GM23338 (cell line): Measurements from ENCODE around the gene LEKR1. TPM values are rescaled to one million over a fixed set of nuclear protein-coding genes. Genes with fewer than 3 reads are reported as not detected.

Experiments
- ATAC-seq: fragments of 200-7000 bp; cut with Tn5 transposase; 3 replicates; pipeline ENCODE4 v1.9.1; 2020
- DNase-seq: peaks from one replicate; pipeline ENCODE4 v3.0.0-alpha.2; 2015; ENCODE audit warnings: low spot score
- H2AFZ ChIP-seq: fragments of 200-600 bp; sonication (generic); 2 replicates; pipeline ENCODE4 v1.8.0; 2016; ENCODE audit warnings: antibody characterized with exemption, mild to moderate bottlenecking, moderate library complexity
- H3F3A ChIP-seq: fragments of 200-600 bp; sonication (generic); replicated peaks from 2 replicates; pipeline ENCODE4 v1.8.0; 2017; ENCODE audit warnings: antibody characterized with exemption, mixed run types, low read depth
- H3K27ac ChIP-seq: fragments of 200-600 bp; sonication (generic); 2 replicates; pipeline ENCODE4 v1.6.1; 2016; ENCODE audit warnings: low read depth
- H3K27me3 ChIP-seq: fragments of 200-600 bp; sonication (generic); 2 replicates; pipeline ENCODE4 v1.8.0; 2016; ENCODE audit warnings: mild to moderate bottlenecking, mixed run types, moderate library complexity; ENCODE audit not compliant: insufficient read depth
- H3K36me3 ChIP-seq: fragments of 200-600 bp; sonication (generic); 2 replicates; pipeline ENCODE4 v1.8.0; 2016; ENCODE audit warnings: mild to moderate bottlenecking; ENCODE audit not compliant: insufficient read depth
- H3K4me1 ChIP-seq: fragments of 200-600 bp; sonication (generic); 2 replicates; pipeline ENCODE4 v1.8.0; 2016; ENCODE audit warnings: mild to moderate bottlenecking, moderate library complexity; ENCODE audit not compliant: insufficient read depth
- H3K4me2 ChIP-seq: fragments of 200-600 bp; sonication (generic); 2 replicates; pipeline ENCODE4 v1.7.1; 2017; ENCODE audit warnings: mixed run types
- H3K4me3 ChIP-seq: fragments of 200-600 bp; sonication (generic); 2 replicates; pipeline ENCODE4 v1.6.1; 2016; ENCODE audit warnings: mixed run types
- H3K79me2 ChIP-seq: fragments of 200-600 bp; sonication (generic); replicated peaks from 2 replicates; pipeline ENCODE4 v1.8.0; 2017; ENCODE audit warnings: mild to moderate bottlenecking; ENCODE audit not compliant: insufficient read depth
- H3K9me2 ChIP-seq: fragments of 200-600 bp; sonication (generic); 2 replicates; pipeline ENCODE4 v1.8.0; 2017; ENCODE audit not compliant: insufficient read depth
- H4K20me1 ChIP-seq: fragments of 200-600 bp; sonication (generic); replicated peaks from 2 replicates; pipeline ENCODE4 v1.8.0; 2017; ENCODE audit warnings: mild to moderate bottlenecking; ENCODE audit not compliant: insufficient read depth
- H3K27ac Mint-ChIP-seq: 2 replicates; pipeline ENCODE4 v1.8.0; 2020; ENCODE audit warnings: inconsistent platforms, mild to moderate bottlenecking, moderate library complexity, mixed read lengths
- H3K27me3 Mint-ChIP-seq: 3 replicates; pipeline ENCODE4 v1.8.0; 2022; ENCODE audit warnings: low read depth, mild to moderate bottlenecking, moderate library complexity, mixed read lengths, inconsistent platforms; ENCODE audit not compliant: insufficient read depth, poor library complexity
- H3K36me3 Mint-ChIP-seq: 3 replicates; pipeline ENCODE4 v1.8.0; 2021; ENCODE audit warnings: low read depth, mild to moderate bottlenecking, inconsistent platforms, moderate library complexity, mixed read lengths
- H3K4me1 Mint-ChIP-seq: 3 replicates; pipeline ENCODE4 v1.8.0; 2020; ENCODE audit warnings: mild to moderate bottlenecking, inconsistent platforms, mixed read lengths
- H3K4me3 Mint-ChIP-seq: 3 replicates; pipeline ENCODE4 v1.8.0; 2021; ENCODE audit warnings: moderate library complexity, mild to moderate bottlenecking, inconsistent platforms, mixed read lengths
- H3K9me3 Mint-ChIP-seq: 3 replicates; pipeline ENCODE4 v1.8.0; 2020; ENCODE audit warnings: moderate library complexity, mild to moderate bottlenecking, inconsistent platforms, mixed read lengths
- EZH2 ChIP-seq: fragments of 200-600 bp; sonication (generic); IDR thresholded peaks from one replicate; pipeline ENCODE4 v1.8.0; 2017; ENCODE audit warnings: antibody characterized with exemption, mild to moderate bottlenecking, low read depth; ENCODE audit not compliant: unreplicated experiment
- EZH2phosphoT487 ChIP-seq: fragments of 200-600 bp; sonication (generic); IDR thresholded peaks from one replicate; pipeline ENCODE4 v1.8.1; 2018; ENCODE audit warnings: antibody characterized with exemption; ENCODE audit not compliant: unreplicated experiment
- ZNF114 ChIP-seq: fragments of 250-450 bp; sonication (Bioruptor Pico); IDR thresholded peaks from 2 replicates; pipeline ENCODE4 v1.5.0; 2020; ENCODE audit warnings: mild to moderate bottlenecking, moderate library complexity
- ZNF331 ChIP-seq: fragments of 250-450 bp; sonication (Bioruptor Pico); IDR thresholded peaks from 2 replicates; pipeline ENCODE4 v1.5.0; 2020; ENCODE audit warnings: low read depth, mild to moderate bottlenecking, moderate library complexity
- polyA plus RNA-seq: library from polyadenylated mRNA; unstranded; fragments of >200 nt; fragmentation: Nextera tagmentation; extraction: Ambion mirVana; gene quantifications from 2 replicates; pipeline ENCODE4 v1.2.1, GENCODE V29; 2016
- total RNA-seq: library from RNA; depleted of rRNA; stranded (reverse); fragments of >200 nt; shearing (Covaris generic); gene quantifications from 2 replicates; pipeline ENCODE4 v1.2.3, GENCODE V29; 2014
- TF ChIP-seq, protein P1 (sequence below): fragments of 250-450 bp; sonication (Bioruptor Pico); IDR thresholded peaks from 2 replicates; pipeline ENCODE4 v1.5.0; 2020; ENCODE audit warnings: mild to moderate bottlenecking, moderate library complexity
- TF ChIP-seq, protein P2 (sequence below), 2 experiments: fragments of 200-600 bp in 1 of 2; sonication (generic) in 1 of 2; conservative IDR thresholded peaks; 2 replicates each; pipeline versions ENCODE4 v1.5.1 to v1.6.1; 2016 to 2017; ENCODE audit warnings: antibody characterized with exemption in 2 of 2, low read depth in 2 of 2, mild to moderate bottlenecking in 2 of 2, moderate library complexity in 1 of 2

Gene LEKR1
- total and polyA plus RNA-seq, 2 experiments from 2014 or later: not detected

- Histone ChIP-seq H3F3A (no peaks in the 10 kb centered on the region), H3K27me3 (no peaks in the 10 kb centered on the region), H3K4me3 (no peak overlapping the region), H2AFZ (no peak overlapping the region), H4K20me1 (no peaks in the 10 kb centered on the region), H3K9me2 (no peaks in the 10 kb centered on the region), H3K27ac (no peak overlapping the region), H3K4me1 (peaks cover 15% of the 10 kb centered on the region; the same call in 1 of the 2 replicates), H3K4me2 (no peak overlapping the region), H3K36me3 (no peaks in the 10 kb centered on the region), H3K79me2 (no peaks in the 10 kb centered on the region)
- DNase-seq (no peak), ATAC-seq (no peak)
- TF ChIP-seq, protein P1, sequence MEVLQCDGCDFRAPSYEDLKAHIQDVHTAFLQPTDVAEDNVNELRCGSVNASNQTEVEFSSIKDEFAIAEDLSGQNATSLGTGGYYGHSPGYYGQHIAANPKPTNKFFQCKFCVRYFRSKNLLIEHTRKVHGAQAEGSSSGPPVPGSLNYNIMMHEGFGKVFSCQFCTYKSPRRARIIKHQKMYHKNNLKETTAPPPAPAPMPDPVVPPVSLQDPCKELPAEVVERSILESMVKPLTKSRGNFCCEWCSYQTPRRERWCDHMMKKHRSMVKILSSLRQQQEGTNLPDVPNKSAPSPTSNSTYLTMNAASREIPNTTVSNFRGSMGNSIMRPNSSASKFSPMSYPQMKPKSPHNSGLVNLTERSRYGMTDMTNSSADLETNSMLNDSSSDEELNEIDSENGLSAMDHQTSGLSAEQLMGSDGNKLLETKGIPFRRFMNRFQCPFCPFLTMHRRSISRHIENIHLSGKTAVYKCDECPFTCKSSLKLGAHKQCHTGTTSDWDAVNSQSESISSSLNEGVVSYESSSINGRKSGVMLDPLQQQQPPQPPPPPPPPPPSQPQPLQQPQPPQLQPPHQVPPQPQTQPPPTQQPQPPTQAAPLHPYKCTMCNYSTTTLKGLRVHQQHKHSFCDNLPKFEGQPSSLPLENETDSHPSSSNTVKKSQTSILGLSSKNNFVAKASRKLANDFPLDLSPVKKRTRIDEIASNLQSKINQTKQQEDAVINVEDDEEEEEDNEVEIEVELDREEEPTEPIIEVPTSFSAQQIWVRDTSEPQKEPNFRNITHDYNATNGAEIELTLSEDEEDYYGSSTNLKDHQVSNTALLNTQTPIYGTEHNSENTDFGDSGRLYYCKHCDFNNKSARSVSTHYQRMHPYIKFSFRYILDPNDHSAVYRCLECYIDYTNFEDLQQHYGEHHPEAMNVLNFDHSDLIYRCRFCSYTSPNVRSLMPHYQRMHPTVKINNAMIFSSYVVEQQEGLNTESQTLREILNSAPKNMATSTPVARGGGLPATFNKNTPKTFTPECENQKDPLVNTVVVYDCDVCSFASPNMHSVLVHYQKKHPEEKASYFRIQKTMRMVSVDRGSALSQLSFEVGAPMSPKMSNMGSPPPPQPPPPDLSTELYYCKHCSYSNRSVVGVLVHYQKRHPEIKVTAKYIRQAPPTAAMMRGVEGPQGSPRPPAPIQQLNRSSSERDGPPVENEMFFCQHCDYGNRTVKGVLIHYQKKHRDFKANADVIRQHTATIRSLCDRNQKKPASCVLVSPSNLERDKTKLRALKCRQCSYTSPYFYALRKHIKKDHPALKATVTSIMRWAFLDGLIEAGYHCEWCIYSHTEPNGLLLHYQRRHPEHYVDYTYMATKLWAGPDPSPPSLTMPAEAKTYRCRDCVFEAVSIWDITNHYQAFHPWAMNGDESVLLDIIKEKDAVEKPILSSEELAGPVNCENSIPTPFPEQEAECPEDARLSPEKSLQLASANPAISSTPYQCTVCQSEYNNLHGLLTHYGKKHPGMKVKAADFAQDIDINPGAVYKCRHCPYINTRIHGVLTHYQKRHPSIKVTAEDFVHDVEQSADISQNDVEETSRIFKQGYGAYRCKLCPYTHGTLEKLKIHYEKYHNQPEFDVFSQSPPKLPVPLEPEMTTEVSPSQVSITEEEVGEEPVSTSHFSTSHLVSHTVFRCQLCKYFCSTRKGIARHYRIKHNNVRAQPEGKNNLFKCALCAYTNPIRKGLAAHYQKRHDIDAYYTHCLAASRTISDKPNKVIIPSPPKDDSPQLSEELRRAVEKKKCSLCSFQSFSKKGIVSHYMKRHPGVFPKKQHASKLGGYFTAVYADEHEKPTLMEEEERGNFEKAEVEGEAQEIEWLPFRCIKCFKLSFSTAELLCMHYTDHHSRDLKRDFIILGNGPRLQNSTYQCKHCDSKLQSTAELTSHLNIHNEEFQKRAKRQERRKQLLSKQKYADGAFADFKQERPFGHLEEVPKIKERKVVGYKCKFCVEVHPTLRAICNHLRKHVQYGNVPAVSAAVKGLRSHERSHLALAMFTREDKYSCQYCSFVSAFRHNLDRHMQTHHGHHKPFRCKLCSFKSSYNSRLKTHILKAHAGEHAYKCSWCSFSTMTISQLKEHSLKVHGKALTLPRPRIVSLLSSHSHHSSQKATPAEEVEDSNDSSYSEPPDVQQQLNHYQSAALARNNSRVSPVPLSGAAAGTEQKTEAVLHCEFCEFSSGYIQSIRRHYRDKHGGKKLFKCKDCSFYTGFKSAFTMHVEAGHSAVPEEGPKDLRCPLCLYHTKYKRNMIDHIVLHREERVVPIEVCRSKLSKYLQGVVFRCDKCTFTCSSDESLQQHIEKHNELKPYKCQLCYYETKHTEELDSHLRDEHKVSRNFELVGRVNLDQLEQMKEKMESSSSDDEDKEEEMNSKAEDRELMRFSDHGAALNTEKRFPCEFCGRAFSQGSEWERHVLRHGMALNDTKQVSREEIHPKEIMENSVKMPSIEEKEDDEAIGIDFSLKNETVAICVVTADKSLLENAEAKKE (CRISPR knock-in tag): no peak
- TF ChIP-seq EZH2 (no peak), EZH2phosphoT487 (no peak), ZNF114 (CRISPR knock-in tag) (no peak), ZNF331 (CRISPR knock-in tag) (no peak)
- TF ChIP-seq, protein P2, sequence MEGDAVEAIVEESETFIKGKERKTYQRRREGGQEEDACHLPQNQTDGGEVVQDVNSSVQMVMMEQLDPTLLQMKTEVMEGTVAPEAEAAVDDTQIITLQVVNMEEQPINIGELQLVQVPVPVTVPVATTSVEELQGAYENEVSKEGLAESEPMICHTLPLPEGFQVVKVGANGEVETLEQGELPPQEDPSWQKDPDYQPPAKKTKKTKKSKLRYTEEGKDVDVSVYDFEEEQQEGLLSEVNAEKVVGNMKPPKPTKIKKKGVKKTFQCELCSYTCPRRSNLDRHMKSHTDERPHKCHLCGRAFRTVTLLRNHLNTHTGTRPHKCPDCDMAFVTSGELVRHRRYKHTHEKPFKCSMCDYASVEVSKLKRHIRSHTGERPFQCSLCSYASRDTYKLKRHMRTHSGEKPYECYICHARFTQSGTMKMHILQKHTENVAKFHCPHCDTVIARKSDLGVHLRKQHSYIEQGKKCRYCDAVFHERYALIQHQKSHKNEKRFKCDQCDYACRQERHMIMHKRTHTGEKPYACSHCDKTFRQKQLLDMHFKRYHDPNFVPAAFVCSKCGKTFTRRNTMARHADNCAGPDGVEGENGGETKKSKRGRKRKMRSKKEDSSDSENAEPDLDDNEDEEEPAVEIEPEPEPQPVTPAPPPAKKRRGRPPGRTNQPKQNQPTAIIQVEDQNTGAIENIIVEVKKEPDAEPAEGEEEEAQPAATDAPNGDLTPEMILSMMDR (conservative IDR thresholded peaks at IDR 0.05; ENCODE audit: low read depth in 2 of 2): no peak
- H3K27me3 Mint-ChIP-seq: peaks cover 2% of the 10 kb centered on the region
- no peaks in the 10 kb centered on the region for H3K36me3 Mint-ChIP-seq
- H3K4me1 Mint-ChIP-seq: peaks cover 7% of the 10 kb centered on the region; the same call in 2 of the 3 replicates
- H3K27ac Mint-ChIP-seq: no peak overlapping the region
- no peaks in the 10 kb centered on the region for H3K9me3 Mint-ChIP-seq
- no peak overlapping the region for H3K4me3 Mint-ChIP-seq
These were observed 125.9 kb downstream of the LEKR1 start for GRCh38 chr3:156952011-156952410.
